HL-60/S4 (cell line): ENCODE results near the gene ENPP6.

Experiments
- in situ Hi-C: fragments of 300-500 bp; cut with MboI; formaldehyde crosslinking; loops from 2 replicates; pipeline ENCODE4 v1.14.3; 2022; ENCODE audit warnings: low sequenced_read_pairs

ENPP6 gene

DNA sequence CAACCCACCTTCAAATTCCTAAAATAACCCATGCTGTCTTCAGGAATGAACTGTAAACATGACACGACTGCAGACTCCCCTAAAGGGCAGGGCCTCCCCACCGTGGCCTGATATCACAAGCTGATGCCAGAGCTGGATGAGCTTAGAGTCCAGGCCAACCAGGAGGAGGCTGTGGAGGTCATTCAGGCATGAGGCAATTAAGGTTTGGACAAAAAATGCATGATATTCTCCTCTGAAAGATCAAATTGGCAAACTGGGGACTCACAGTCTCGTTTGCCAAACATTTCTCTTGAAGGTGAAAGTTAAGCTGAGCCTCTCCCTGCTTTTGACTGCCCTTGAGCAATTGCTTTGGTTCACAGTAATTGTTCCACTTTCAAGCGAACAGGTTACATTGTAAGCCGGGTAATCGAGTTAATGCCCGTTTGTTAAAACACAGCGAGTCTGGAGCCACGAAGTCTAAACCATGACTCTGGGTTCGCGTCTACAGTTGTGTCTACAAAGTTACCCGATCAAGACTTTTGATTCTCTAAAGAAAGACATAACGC, 105.6 kb downstream of the ENPP6 start:
- in situ Hi-C loops = no loop called here

DNA sequence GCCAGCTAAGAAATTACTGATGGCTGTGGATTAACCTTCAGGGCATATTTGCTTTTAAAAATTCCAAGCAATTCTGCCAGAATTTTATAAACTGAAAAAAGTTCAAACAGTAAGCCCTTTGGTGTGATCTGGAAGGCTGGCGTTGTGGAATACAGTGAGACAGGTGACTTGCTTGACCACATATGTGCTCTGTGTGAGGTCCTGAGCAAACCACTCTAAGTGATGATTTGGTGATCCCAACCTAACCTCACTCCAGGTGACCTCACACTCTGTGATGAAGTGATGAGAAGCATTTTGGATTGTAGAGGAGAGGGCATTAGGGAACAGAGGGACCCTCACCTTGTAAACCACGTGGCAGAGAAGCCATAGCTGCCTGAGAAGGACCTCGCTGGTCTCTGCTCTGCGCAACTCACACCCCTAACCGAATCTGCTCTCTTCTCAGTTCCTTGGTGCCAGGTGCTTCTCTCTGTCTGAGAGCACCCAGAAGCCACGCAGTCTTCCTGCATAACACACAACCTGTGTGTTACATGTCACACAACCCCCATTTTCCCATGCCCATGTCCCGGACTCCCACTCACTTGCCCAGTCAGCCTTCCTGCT, 106.3 kb downstream of the ENPP6 start:
- in situ Hi-C loops = no loop called here

DNA sequence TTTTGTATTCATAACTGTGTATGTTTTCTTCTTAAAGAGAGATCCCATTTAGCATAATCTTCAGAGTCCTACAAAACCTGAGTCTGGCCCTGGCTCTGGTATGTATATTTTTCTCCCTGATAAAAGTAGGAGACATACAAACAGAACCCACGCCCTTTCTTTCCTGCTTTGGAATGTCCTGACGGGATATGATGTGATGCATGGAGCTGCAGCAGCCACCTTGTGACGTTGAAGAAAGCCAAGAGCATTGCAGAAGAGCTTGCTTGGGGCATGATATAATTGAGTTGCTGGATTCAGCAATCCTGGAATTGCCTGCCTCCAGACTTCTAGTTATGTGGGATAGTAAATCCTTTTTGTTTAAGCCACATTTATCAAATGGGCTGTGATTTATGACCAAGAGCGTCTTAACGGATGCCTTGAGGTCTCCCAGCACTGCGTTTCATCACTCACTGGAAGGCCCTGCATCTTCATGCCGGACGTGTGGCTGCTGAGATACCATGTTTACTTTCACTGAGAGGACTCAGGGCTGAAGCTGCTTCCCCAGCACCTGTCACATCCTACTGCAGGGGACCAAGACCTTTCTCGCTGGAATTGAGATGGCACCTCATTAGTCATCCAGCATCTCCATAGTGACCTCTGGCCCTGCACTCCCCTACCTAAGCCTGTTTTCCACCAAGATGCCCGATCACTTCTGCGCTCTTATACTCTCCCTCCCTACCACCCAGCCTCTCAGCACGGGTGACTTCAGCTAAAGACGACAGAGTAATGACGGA, 107.0 kb downstream of the ENPP6 start:
- in situ Hi-C loops = no loop called here

DNA sequence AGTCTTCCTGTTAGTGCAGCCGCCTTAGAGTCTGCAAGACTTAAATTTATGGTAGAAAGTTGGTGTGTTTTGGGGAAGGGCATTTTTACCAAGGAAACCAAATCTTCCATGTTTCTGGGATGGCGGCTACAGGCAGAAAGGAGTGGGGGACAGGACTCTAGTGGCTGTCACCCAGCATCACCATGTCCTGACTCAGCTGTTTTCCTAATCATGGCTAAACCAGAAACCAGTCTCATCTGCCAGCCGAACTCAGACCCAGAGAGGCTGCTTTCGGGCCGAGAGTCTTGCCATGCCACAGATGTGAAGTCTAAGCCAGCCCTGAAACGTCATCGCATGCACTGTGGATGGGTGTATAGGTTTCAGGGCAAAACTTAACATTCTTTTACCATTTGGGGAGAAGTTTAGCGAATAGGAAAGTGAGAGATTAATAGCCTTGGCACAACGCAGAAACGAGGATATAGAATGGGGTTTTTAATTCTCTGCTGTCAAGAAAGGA, 109.6 kb downstream of the ENPP6 start:
- in situ Hi-C loops = no loop called here

DNA sequence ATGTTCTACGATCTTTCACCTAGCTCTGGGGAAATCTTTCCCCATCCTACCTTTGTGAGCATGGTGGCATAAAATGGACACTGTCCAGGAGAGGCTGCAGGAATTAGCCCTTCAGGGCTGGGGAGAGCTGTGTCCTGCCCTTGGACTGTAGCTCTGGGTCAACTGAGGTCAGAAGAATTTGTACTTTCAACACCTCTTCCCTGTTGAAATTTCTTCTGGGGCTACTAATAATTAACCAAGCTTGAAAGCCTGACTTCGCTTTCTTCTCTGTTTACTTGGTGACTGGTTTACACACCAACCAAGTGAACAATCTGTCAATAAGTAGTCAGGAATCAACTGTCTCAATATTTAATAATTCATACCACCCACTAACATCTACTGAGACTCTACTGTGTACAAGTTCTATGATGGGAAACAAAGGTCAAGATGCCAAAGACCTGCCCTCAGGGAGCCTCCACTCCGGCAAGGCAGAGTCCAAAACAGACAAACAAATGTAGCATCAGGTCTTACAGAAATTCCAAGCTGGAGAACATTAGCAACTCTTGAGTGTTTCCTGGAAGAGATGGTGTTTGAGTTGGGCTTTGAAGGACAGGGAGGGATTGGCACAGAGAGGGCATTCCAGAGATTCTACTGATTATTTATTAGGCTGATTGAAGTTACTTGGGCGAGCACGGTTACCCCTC, 113.1 kb downstream of the ENPP6 start:
- in situ Hi-C loops = no loop called here

DNA sequence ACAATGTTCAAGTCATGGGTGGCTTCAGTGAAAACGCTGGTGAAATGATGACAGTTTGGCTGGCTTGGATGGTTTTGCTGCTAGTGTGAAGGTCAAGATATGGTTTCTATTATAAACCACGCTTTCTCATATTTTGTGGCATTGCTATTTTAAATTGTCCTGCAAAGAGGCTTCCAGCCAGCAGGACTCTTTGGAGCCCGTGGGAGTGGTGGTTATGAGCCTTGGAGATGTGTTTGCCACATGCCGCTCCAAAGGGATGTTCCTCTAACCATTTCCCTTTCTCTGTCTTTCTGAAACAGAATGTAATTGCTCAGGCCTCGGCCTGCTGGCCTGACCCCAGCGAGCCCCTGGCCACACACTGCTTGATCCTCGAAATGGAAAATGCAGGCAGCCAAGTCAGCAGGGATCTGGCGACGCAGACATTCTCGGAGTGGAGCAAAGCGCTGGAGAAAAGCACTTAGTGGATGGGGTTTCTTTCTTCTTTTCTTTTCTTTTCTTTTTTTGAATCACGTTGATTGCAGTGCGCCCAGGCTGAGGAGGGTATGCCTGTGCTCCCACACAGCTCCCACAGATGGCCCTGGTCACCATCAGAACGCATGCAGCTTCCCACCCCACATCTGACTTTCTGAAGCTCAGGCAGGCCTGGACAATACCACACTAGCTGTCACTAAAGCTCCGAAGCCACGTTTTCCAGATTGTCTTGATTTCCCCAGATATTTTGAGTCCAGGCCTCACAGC, 114.0 kb downstream of the ENPP6 start:
- in situ Hi-C loops = no loop called here

DNA sequence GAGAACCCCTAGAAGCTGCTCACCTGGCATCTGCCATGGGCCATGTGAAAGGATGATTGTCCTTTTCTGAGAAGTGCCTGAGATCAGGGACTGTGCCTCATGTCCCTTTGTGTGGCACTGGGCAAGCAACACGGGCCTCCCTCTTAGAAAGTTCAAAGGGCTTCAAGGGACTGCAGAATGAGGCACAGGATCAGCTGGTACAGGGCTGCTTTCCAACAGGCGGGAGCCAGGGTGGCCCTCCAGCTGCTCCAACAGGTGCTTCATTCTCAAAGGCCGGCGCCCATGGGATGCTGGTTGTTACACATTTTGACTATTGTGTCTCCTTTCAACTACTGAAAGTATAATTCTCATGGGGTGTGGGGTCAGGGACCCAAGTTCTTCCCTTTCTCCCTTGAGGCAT, 114.7 kb downstream of the ENPP6 start:
- in situ Hi-C loops = no loop called here

DNA sequence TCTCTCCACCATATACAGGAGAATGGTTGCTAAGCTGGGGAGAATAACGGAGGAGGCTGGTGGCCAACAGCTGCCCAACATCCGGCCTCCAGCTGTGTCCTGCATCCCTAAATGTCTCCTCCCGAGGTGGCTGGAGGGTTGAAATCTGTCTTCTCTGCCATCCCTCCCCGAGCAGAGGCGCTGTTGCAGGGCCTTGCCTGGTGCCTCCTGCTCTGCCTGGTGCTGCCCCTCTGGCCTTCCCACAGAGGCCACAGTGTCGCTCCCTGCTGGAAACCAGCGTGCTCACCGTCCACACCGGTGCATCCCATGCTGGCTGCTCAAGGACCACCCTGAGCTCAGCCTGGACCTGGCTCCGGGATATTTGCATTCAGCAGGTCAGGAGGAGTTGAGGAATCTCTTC, 115.2 kb downstream of the ENPP6 start:
- in situ Hi-C loops = no loop called here

DNA sequence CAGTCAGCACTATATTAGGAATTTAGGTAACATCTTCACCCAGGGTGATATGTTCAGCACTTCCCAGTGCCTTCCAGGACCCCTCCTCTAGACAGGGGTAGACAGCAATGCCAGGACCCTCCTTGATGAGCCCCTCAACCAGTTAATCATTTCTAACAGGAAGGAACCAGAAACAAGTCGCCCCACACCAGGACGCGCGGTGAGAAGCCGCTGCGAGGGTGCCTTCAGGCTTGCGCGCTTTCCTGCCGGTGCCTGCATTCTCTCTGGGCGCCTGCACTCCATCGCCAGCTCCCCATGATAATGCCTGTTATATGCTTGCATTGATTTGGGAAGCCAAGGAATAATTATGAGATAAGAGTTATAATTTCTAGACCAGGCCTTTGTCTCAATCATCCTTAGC, 116.0 kb downstream of the ENPP6 start:
- in situ Hi-C loops = no loop called here

DNA sequence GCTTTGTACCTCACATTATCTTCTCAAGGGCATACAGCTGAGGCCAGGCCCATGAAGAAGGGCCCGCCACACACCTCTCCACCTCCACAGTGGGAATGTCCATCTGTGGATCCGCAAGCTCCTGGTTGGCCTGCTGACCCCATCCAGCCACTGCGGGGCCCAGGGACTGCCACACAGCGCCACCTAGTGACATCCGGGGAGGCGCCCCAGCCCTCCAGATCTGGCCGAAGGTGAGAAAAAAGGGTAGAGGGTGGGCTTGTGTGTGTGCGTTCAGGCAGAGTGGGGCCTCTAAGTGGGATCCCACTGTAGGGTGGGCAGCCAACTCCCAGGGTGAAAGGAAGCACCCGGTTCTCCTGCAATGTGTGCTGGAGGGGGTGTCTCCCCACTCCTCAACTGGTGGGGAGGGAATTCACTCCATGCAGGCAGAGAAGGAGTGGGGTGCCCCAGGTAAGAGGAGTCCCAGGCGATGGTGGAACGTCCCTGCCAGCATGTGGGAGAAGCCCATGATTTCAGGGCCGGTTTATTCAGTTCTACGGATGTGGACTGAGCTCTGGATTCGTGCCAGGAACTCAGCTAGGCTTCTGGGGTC, 117.3 kb downstream of the ENPP6 start:
- in situ Hi-C loops = no loop called here

DNA sequence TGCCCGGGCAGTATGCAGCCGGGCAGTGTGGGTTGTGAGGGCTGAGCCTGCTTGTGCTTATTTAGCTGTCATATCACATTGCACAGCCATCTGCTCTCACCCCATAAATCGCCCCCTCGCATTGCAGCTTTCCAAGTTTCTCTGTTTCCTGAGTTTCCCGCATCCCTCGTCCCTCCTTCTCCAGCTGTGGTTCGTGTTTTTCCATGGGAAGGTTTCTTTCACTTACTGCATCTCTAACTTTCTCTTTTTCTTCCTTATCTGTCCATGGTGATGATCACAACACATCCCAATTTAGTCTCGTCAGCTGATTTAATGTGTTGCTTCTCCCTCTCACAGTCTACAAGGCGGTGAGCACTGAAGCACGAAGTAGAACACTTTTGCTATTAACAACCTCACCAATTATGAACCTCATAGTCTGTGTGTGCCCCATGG, 118.1 kb downstream of the ENPP6 start:
- in situ Hi-C loops = no loop called here

DNA sequence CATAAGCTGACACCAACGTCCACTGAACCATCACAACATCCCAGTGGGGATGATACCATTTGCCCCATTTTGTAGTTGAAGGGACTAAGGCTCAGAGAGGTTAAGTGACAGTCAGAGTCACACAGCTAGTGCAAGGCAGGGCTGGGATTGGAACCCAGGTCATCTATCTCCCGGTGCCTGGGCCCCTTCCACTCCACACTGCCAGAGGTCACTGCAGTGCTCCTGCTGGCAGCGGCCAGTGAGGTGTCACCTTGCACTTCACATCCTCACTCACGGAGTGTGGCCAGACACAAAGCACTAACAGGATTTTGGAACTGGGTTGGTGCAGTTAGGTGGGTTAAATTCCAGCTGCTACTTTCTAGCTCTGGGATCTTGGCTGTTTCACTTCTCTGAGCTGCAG, 118.7 kb downstream of the ENPP6 start:
- in situ Hi-C loops = no loop called here

DNA sequence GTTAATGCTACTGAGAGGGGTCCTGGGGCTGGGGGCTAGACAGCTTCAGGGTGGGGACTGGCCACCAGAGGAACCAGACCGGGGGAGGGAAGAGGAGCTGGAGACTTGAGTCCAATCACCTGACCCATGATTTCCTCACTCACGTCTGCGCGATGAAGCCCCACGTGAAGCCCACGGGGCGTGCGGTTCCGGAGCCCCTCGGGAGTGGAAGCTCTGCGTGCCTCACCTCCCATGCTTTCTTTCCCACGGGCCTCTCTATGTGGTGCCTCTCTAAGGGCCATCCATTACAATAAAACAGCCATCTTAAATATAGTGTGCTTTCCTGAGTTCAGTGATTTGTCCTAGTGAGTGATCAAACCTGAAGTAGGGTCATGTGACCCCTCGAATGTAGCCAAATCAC, 119.9 kb downstream of the ENPP6 start:
- in situ Hi-C loops = no loop called here

DNA sequence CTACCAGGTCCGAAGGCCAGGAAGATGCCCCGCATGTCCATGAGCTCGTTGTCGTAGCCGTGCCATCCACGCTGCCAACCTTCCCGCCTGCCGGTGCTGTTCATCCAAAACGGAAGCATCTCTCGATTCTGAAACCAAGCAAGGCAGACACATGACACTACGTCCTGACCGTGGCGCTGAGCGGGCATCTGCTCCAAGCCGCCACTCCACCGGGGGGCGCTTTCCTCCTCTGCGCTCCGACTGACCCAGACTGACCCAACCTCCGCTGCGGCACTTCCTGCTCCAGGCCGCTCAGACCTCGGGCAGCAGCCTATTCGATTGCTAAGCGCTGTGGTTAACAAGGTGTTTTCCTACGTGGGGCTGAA, 120.5 kb downstream of the ENPP6 start:
- in situ Hi-C loops = no loop called here

DNA sequence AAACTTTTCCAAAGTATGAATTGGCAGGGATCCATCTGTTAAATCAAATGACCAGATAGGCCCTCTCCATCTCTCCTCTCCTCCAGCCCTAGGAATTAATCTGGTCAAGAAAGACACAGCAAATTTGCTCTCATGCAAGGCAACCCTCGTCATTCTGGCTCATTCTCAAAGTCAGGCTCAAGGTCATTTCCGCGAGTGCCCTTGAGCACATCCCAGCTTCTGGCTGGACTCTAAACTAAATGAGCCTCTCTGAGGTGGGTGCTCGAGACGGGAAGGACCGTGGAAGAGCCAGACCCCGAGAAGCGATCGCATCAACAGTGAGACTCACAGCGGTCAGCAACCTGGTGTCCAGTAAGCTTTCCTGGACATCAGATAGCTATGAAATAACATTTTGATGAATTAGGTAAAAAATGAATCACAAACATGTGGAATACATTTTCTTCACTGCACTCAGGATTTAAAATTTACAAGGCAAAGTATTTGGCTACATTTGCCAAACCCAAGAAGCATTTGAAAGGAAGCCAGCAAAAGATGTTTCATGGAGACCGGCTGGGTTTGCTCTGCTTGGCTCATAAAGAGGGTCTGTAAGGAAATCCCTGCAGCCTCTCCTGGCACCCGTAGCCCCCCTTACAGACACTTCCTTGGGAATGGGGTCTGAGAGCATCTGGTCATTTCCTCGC, 121.0 kb downstream of the ENPP6 start:
- in situ Hi-C loops = no loop called here

DNA sequence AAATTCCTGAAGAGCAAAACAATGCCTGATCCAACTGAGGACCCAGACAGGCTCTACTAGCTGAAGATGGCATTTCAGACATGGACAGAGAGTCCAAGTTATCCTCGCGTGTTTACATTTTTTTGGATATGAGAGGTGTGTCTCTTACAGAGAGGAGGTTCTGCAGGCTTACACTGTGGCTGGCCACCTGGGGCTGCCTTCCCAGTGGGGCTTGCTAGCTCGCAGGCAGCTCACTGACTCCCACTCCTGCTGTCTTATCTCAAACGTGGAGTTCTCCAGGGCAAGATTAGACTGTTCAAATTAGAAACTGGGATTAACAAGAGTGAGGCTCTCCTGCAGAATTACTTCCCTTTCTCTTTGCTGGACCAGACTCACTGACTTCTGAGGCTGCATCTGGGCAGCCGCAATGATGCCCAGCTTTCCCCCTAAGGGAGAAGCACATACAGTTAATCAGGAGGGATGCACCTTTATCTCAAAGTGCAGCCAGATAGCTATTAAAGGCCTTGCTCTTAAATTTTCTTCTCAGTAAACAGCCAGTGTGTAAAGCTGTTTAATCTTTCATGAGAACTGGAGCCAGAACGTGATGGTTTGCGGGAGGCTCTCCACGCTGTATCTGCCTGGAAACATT, 123.0 kb downstream of the ENPP6 start:
- in situ Hi-C loops = no loop called here

DNA sequence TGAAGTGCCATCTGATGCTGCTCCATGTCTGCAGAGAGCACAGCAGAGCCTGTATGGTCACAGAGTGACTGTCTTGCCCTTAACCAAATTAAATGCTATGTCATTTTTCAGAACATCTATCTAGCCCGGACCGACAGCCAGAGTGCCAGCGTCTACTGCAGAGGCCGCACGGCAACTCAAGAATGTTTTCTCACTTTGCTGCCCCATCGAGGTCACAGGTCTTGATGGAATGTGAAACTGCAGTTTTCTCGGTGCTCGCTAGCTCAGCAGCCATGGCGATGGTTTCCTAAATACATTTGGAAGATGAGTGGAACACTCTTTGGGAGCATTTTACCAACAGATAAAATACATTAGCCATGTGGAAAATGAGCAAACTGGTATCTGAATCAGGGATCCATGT, 125.7 kb downstream of the ENPP6 start:
- in situ Hi-C loops = no loop called here

DNA sequence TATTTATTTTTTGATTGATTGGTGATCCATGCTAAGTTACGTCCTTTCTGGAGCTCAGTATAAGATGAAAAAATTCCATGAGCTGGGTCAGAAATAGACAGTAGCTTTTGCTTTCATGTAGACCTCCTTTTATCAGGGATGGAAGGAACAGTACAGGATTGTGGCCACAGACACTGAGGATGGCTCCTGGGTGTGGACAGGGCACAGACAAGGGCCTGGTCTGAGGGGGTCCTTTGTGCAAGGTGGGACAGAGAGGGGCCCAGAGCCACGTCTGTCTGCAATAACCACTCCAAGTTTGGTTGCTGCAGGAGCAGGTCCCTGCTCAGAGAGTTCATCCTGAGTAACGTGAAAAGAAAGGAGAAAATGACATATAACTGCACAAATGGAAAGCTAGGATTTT, 127.1 kb downstream of the ENPP6 start:
- in situ Hi-C loops = no loop called here

DNA sequence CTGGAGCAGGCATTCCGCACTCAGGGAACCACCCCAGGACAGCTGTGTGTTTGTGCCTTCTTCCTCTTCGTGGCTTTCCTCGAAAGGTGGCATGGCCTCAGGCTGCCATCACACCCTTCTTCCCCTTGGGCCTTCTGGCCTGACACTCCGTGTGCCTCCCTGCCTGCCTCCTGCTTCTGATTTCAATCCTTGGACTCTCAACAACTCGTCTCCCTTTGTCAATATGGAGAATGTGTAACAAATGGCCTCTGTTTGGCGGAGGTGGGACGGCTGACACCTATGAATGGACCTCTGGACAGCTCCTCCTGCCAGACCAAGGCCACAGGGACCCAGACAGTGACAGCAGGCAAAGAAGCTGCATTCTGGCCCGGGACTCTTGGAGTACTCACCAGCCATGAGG, 137.0 kb downstream of the ENPP6 start:
- in situ Hi-C loops = no loop called here
